GM21526 (cell line): ENCODE results near the gene PROCA1.
A peak's percentile ranks its signal among the peaks of the same experiment; 100 is the strongest.
"Not testable (repeated sequence)": the region's sequence is repeated elsewhere in the genome, so short reads cannot be mapped to it uniquely, and the experiment has no call there.

Source experiments
- ATAC-seq: cut with Tn5 transposase; IDR thresholded peaks from one replicate; pipeline ENCODE4 v1.9.1; 2021; ENCODE audit warnings: moderate library complexity; ENCODE audit not compliant: unreplicated experiment, low FRiP score

The PROCA1 gene

GRCh38 chr17:28686296-28686695 is 25.4 kb downstream of the PROCA1 start:
- ATAC-seq: no peak

- no peak for ATAC-seq
These were observed 26.3 kb downstream of the PROCA1 start for GRCh38 chr17:28685366-28685765.

GRCh38 chr17:28684963-28685362 is 26.7 kb downstream of the PROCA1 start:
- ATAC-seq: no peak

- ATAC-seq: no peak
These were observed 29.0 kb downstream of the PROCA1 start for GRCh38 chr17:28682655-28683054.

GRCh38 chr17:28675980-28676379 is 35.7 kb downstream of the PROCA1 start:
- ATAC-seq: no peak

- ATAC-seq: no peak
These were observed 36.2 kb downstream of the PROCA1 start for GRCh38 chr17:28675490-28675889.

- no peak for ATAC-seq
These were observed 41.8 kb downstream of the PROCA1 start for GRCh38 chr17:28669918-28670317.

GRCh38 chr17:28667870-28668269 is 43.8 kb downstream of the PROCA1 start:
- ATAC-seq: no peak

GRCh38 chr17:28665994-28666393 is 45.7 kb downstream of the PROCA1 start:
- ATAC-seq: no peak

- no peak for ATAC-seq
These were observed 48.0 kb downstream of the PROCA1 start for GRCh38 chr17:28663723-28664122.

GRCh38 chr17:28662527-28662829 is 49.2 kb downstream of the PROCA1 start:
- ATAC-seq: no peak

- peak; percentile 69 for ATAC-seq
These were observed 49.8 kb downstream of the PROCA1 start, which contains the start of the genes SDF2 and SUPT6H for GRCh38 chr17:28661635-28662526. Gene SDF2 (minus strand): TSS chr17:28661906. CDS start chr17:28661876, 30 bp downstream. Gene SUPT6H (plus strand): TSS chr17:28662205. CDS start chr17:28673402, 11,197 bp downstream.

GRCh38 chr17:28659497-28659881 is 52.2 kb downstream of the PROCA1 start:
- ATAC-seq: not testable (repeated sequence)

GRCh38 chr17:28658766-28659496 is 52.8 kb downstream of the PROCA1 start:
- not testable (repeated sequence) for ATAC-seq

- ATAC-seq: not testable (repeated sequence)
These were observed 53.3 kb downstream of the PROCA1 start for GRCh38 chr17:28658342-28658741.

GRCh38 chr17:28657756-28658155 is 53.9 kb downstream of the PROCA1 start:
- no peak for ATAC-seq

GRCh38 chr17:28655160-28655559 is 56.5 kb downstream of the PROCA1 start:
- no peak for ATAC-seq
